NCI-H1694 treated with DMSO at 0.1 percent for 48 hours (cell line): ENCODE data around the gene KIAA0825.

ENCODE experiments used
- DNase-seq: peaks from one replicate; lab custom pipeline; 2025; lab: John Stamatoyannopoulos, UW

The KIAA0825 gene, protein sequence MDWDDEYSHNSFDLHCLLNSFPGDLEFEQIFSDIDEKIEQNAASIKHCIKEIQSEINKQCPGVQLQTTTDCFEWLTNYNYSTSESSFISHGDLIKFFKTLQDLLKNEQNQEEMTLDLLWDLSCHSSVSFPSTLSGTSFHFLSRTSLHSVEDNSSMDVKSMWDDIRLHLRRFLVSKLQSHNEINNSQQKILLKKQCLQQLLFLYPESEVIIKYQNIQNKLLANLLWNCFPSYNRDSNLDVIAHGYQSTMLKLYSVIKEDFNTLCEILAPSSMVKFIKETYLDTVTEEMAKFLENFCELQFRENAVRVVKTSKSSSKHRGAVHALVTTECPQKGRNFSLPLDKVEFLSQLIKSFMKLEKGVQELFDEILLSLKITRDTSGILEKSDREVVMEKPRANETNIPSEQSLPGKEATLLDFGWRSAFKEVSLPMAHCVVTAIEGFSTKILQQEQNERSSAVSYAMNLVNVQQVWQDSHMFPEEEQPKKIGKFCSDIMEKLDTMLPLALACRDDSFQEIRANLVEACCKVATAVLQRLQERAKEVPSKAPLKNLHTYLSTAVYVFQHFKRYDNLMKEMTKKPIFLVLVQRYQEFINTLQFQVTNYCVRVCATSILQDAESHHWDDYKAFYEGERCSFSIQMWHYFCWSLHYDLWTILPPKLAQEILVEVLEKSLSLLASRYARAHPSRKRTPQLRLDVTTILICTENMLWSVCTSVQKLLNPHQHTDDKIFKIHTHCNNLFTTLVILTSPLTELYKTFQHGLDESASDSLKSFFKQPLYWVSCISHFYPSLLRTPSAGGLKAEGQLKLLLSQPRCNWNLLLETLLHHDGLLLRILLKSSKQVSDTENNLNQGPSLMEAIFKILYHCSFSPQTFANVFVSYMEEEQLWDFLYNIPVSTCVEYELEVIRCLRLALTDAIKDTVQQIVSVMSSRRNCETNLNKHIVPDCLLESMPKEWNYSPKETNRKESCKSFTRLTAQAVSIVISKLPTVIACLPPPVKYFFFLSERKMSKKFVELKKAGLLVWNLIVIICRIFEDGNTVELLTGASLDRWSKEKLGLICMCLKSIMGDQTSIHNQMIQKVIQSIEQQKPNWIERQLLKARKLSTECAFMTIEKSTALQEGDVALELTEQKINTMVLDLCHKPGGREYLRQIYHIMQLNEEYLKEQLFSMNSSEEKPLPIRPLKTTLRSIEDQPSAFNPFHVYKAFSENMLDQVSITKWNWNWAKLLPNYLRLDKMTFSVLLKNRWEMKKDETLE (N-terminal part only)

DNA sequence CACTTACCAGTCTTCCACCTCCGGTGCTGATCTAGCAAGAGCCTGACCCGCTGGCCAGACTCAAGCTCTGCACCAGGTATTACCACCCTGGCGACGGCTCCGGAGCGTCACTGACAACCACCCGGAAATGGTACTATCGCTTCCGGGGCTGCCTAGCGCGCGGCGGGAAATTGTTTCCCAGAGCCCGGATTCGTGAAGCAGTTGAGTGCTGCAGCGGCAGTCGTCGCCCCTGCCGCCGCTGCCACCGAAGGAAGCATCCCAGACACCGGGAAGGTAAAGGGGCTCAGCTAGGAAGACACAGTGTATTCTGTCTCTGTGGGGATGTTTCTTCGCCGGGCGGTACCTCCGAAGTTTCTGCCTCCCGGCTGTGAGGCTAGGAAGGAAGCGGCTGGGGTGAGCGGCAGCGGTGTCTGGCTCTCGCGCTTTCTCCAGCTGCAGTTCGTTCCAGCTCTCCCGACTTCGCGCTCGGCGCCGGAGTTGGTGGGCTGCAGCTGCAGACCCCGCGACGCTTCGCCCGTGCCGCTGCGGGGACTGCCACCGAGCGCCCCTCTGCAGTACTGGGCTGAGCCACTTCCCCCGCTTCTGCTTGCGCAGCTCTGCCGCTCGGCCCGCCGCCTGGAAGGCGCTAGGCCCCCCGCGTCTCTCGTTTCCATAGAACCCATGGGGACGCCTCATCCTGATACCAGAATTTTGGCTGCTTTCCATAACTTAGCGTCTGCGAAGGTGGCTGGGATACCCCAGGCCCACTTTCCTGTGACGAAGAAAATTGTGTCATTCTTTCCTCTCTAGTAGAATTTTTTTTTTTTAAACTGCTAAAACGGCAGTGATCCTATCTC lies at the start of gene KIAA0825, which contains the start of gene SLF1:
KIAA0825 (minus strand) TSS at position 112 of the 836 bp plus-strand sequence. CDS start 81,478 bp downstream, outside the sequence.
SLF1 (plus strand) TSS at position 177 of the 836 bp plus-strand sequence. CDS start 10,142 bp downstream, outside the sequence.
- peak; percentile 56 for DNase-seq

DNA sequence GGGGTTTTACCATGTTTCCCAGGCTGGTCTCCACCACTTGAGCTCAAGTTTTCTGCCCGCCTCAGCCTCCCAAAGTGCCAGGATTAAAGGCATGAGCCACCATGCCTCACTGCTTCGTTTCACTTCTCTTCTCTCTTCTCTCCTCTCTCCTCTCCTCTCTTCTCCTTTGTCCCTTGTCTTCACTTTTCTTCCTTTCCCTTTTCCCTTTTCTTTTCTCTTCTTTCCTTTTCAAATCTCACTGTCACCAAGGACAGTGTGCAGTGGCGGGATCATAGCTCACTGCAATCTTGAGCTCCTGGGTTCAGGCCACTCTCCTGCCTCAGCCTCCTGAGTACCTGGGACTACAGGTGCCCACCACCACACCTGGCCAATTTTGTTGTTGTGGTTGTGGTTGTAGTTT lies 49.5 kb upstream of the KIAA0825 start:
- no peak for DNase-seq

DNA sequence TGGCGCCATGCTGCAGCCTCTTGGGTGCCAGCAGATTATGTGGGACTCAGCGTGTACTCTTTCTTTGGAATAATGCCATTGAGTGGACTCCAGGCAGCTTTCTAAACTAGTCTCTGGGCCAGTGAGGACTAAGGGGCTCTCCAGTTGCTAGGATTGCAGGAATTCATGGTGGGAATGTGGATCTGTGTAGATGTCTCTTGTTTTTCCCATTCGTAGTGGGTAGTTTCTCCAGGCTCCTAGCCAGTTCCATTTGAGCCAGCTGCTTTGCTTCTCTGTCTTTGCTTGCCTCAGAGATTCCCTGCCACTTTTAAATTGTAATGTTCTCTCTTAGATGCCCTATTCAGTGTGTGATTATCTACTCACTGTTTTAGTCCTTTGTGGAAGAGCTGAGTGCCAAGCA lies 42.7 kb upstream of the KIAA0825 start:
- no peak for DNase-seq

DNA sequence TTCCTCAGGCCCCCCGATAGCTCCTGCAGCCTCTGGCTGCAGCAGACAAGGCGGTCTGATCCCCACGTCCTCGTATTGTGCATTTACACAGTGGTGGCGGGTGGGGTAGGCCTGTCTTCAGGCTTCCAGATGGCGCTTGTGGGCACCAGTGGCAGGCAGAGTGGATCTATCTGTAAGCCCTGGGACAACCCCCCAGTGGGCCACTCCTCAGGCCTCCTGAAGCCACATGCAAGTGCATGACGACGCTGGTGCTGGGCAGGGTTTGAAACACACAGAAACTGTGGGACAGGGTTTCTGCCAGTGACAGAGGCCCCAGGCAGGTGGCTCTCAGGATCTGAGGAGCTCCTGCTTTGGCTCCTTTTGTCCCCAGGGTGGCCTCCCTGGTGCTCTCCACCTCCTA lies 42.1 kb upstream of the KIAA0825 start:
- DNase-seq, result no peak

DNA sequence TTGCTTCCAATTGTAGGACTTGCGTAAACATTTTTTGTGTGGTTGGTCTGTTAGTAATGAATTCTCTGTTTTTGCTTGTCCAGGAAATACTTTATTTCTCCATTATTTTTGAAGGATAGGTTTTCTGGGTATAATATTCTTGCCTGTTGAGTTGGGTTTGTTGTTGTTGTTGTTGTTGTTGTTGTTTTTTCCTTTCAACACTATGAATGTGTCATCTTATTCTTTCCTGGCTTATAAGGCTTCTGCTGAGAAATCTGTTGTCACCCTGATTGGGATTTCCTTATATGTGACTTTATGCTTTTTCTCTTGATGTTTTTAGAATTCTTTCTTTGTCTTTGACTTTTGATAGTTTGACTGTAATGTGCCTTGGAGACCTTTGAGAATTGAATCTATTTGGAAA lies 39.9 kb upstream of the KIAA0825 start:
- no peak for DNase-seq

DNA sequence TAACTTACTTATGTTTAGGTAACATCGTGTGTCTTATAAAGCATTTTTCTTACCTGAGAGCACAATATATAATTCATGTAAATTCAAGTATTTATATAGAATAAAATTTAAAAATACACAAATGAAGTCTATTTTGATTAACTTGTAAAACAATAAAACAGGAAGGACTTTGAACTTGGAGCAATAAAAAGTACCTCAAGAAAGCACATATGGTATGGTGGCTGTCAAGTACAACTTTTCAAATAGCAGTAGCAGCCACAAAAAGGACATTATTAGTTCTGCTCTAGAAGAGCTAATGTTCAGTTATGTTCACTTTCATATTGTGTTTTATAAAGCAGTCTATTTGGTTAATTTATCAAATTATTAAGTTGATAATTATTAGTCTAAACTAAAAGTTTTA lies 31.5 kb upstream of the KIAA0825 start:
- DNase-seq, result no peak

DNA sequence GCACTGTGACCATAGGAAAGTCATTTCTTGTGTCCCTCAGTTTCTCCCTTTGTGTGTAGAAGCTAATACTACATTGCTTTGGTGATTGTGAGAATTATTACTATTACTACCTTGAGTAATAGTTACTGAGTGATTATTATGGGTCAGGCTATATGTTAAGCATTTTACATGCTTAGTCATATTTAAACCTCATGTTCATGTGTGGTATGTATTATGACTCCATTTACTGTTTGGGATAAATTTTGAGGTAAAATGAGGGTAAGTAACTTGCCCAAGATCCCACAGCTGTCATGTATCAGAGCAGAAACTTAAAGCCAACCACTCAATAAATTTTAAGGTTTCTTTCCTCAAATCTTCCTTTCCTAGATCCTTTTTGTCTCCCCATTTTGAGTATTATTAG lies 28.4 kb upstream of the KIAA0825 start:
- no peak for DNase-seq

DNA sequence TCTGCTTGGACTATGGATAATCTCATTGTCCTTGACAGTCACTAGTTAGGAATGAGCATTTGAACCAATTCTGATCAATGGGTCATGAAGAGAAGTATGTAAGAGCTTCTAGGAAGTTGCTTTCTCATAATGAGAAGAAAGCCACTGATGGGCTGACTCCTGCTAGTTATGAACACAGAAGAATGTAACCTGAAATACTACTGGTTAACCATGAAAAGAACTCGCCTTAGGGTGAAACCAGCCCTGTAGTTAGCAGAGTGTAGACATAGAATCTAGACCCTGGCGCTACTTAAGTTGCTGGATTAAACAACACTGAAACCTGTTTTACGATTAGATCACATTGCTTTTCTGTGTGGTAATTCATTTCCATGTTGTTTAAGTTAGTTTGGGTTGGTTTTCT lies 26.6 kb upstream of the KIAA0825 start:
- DNase-seq, result no peak

DNA sequence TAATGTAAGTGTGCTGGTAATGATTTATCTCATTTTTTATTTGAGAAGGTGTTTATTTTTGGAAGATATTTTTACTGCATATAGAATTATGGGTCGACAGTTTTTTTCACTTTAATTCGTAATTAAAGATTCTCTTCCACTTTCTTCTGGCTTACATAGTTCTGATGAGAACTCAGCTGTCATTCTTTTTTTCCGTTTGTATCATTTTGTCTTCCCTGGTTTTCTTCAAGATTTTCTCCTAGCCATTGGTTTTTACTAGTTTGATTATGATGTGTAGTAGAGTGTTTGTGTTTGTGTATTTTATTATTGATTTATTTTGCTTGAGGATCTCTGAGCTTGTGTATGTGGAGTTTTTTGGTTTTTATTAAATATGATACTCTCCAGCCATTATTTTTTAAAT lies 21.8 kb upstream of the KIAA0825 start:
- no peak for DNase-seq

DNA sequence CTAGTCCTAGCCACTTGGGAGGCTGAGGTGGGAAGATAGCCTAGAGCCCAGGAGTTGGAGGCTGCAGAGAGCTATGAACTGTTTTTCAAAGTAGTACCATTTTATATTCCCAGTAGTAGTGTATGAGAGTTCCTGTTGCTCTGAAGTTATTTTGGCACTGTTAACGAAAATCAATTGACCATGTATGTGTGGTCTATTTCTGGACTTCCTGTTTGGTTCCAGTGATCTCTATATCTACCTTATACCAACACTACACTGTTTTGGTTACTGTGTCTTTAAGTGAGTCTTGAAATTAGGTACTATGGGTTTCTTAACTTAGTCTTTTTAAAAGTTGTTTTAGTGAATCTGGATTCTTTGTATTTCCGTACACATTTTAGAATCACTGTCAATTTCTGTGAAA lies 13.6 kb upstream of the KIAA0825 start:
- no peak for DNase-seq

DNA sequence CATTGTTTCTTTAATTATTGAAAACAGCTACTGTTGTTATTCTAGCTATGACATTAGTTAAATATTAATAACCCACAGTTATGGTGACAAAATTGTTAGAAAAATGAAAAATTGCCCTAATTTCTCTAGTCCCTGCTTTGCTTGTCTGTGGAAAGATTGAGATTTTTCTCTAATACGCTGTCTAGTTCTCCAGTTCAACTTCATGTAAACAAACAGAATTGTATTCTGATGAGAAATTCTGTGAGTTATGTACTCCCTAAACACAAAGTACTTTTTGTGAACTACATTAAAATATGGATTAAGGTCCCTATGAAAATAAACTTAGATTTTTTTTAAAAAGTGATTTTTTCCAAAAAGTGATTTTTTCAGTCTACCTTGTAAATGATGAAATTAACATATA lies 8.8 kb upstream of the KIAA0825 start:
- DNase-seq, result no peak

DNA sequence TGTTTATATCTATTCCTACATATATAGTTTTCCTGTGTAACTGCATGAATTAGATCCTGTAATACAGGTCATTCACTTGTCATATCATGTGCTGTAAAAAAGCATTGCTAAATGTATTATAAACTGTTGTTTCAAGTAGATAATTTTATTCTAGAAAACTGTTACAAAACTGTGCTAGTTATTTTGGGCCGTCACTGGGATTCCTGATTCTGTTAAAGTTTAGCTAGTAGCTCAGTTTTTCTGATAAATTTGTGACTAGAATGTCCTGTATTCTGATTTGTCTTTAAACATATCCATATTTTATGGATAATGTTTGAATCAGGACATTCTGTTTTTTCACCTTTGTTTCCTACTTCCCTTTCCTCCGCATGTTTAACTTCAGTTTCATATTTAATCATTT lies 5.5 kb upstream of the KIAA0825 start:
- DNase-seq, result no peak

DNA sequence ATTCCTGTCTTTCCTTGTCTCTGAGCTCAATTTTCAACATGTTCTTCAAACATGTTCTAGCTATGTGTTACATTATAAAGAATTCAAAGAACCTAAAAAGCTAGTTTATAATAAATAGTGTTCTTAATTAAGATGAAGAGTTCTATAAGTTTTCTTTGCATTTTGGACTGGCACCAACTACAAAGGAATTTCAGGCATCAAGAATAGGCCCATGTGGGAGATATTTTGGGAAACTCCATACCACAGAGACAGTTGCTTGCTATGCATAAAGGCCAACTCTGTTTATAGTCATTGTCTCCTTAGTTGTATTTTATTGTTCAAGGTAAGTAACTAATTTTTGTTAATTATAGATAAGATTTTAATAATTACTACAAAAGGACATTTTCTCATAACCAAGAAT lies 4.6 kb upstream of the KIAA0825 start:
- no peak for DNase-seq

DNA sequence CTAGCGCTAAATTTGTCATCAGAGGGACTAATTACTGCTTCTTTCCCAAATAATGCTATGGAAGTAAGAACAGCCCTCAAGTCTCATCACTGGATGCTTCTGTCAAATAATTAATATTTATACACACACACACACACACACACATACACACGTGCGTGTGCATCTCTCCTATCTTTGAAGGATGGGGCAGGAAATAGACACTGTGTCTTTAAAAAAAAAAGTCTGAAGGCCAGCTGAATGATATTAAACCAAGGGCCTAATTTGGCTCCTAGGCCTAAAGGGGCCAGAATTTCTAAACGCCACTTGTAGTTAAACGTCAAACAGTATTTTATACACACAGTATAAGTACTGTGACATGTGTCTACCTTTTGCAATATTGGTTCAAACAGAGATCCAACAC lies 3.4 kb upstream of the KIAA0825 start:
- no peak for DNase-seq

DNA sequence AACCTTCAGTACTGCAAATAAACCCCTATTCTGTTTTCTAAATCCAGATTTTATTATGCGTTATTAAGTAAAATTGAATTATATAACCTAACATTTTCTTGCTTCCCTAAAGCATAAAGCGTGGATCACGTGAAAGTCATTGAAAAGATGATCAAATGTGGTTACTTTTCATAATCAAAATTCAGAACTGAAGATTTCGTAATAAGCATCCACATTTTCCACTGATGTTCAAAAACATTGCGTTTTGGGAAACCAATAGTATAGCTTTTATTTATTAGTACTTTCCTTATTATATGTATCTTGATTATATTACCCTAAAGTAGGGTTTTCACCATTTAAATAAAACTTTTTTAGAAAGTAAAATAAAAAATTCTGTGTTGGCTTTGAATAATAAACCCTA lies 1.9 kb upstream of the KIAA0825 start:
- no peak for DNase-seq

DNA sequence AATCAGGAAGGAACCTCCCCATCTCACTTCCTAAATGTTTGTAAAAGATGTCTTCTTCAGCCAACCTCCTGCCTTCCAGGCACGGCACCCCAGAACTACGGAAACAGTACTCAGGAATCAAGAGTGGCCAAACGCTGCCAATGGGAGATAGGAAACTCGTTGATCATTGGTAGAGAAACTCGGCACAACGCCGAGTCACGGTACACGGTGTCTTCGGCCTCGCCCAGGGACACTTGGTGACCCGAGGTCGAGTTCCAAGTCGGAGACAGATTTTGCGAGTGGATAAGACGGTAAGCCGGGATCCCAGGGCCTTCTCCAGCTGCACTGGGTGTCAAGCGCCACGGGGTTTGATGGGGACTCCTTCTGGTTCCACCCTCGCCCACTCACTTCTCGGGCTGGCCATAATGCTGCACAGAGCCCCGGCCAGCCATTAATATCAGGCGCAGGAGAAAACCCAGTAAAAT lies 343 bp downstream of the KIAA0825 start:
- DNase-seq, result peak; percentile 3

DNA sequence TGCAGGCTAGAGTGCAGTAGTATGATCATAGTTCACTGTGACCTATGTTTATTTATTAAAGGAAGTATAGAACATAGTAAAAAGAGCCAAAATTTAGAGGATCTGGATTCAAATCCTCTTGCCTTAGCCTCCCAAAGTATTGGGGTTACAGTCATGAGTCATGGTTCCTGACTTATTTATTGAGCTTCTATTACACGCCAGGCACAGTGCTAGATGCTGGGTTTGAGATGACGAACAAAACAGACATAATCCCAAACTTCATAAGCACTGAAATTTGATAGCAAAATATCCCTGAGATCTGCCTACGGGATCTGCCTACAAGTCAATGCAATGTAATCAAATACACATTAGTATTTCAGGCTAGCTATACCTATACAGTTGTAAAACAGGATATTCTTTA lies 2.5 kb downstream of the KIAA0825 start:
- no peak for DNase-seq

DNA sequence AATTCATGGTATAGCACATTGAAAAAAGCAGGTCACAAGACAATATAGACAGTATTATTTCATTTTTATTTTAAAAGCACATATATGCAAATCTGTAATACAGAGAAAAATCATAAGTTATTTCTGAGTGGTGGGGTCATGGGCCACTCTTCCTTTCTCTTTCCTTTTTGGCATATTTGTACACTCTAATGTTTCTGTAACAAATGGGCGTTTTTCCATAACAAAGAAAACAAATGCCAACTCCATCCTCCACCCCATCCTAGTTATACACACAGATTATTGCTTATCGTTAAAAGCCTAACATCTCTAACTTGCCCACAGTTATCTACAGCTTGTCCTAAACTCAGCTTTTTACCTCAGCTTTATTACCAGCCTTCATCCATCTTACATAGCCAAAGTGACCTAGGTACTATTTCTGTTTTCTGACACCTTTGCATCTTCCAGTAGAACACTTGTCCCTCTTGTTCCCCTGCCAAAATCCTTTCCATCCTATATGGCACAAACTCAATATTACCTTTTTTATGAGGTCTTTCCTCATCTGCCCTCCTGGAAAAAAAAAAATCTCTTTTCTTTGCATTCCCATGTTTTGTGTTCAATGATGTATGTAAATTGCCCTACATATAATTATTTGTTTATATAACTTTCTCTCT lies 4.1 kb downstream of the KIAA0825 start:
- DNase-seq, result no peak

DNA sequence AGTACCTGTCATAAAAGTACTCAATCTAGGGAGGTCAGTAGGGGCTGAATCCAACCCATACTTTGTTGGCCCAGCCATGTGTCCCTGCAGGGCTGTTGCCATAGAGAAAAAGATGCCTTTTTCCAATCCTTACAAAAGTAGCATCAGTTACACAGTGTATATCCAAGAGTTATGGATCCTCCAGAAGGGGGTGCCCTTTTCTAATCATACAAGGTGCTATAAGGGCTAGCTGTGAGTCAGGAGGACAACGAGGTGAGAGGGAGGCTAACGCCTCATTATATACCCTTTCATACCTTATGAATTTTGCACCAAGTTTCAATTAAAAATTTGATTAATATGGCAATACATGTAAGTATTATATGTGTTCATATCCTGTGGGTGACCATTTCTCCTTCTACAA lies 4.8 kb downstream of the KIAA0825 start:
- DNase-seq, result peak; percentile 1

DNA sequence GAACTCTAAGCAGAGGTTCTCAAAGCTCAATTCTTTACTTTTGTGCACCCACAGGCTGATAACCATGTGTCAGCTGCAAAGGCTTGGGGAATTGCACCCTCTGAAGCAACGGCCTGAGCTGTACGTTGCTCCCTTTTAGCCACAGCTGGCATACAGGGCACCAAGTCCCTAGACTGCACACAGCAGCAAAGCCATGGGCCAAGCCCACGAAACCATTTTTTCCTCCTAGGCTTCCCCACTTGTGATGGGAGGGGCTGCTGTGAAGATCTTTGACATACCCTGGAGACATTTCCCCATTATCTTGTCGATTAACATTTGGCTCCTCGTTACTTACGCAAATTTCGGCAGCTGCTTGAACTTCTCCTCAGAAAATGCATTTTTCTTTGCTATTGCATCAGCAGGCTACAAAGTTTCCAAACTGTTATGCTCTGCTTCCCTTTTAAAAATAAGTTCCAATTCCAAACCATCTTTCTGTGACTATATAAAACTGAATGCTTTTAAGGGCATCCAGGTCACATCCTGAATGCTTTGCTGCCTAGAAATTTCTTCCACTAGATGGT lies 23.0 kb downstream of the KIAA0825 start:
- DNase-seq, result no peak
